NCI-H748 (cell line): ENCODE measurements around the gene CTSD.
"Not testable (repeated sequence)": the region's sequence is repeated elsewhere in the genome, so short reads cannot be mapped to it uniquely, and the experiment has no call there.

Source experiments
- DNase-seq: peaks from one replicate; lab custom pipeline; 2025; ENCODE audit not compliant: unreplicated experiment; lab: John Stamatoyannopoulos, UW

CTSD gene

DNA sequence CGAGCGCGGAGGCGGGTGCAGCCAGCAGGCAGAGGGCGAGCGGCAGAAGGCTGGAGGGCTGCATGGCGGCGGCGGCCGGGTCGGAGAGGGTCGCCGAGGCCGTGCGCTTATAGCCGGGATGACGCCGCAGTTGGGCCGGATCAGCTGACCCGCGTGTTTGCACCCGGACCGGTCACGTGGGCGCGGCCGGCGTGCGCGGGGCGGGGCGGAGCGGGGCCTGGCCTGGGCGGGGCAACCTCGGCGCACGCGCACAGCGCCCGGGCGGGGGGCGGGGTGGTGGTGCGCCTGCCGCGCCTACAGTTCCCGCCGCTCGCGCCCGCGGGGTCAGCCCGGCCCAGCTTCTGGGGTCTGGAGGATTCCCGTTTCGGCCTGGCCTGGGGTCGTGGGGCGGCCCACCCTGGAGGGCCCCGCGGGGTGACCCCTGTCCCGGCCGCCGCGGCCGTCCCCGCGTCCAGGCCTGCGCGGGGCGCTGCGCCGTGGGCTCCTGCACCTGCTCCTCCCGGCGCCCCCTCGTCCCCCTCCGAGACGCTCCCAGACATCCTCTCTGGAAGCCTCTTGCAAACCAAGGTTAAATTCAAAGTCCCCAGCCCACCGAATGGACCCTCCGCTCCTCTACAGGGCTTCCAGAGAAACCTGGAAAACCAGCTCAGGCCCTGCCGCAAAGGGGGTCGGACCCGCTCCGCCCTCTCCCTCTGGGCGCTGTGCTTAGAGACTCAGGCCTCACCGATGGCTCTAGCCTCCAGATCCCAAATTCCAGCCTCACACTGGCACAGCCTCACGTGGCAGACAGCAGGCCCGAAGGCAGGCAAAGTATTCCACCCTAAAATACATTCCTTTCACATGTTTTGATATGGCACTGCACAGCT lies at the start of gene CTSD:
CTSD (minus strand) TSS at position 132 of the 866 bp plus-strand sequence; CDS start at position 64, 68 bp downstream.
- DNase-seq: peak; percentile 81

DNA sequence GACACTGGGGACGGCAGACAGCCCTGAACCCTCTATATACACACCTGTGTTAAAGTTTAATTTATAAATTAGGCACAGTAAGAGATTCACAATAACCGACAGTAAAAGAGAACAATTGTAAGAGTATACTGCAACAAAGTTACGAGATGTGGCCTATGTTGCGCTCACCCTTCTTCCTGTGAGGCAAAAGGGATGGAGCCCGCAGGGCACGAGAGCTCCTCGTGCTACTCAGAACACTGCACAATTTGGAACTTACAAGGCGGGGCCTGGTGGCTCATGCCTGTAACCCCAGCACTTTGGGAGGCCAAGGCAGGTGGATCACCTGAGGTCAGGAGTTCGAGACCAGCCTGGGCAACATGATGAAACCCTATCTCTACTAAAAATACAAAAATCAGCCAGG lies 49.6 kb upstream of the CTSD start:
- DNase-seq: not testable (repeated sequence)

DNA sequence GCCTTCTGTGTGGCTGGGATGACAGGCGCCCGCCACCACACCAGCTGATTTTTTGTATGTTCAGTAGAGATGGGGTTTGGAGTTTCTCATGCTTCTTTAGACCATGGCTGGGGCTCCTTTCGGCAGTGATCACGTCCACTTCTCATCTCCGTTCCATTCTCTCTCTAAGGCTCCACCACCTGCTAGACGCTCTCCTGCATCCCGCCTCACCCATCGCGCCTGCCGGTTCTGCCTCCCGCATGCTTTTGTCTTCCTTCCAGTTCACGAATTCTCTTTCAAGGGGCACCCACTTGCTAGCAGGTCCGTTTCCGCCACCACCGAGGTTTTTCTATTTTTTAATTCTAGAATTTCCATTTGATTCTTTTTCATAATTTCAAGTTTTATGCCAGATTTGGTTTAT lies 49.1 kb upstream of the CTSD start:
- DNase-seq: no peak

DNA sequence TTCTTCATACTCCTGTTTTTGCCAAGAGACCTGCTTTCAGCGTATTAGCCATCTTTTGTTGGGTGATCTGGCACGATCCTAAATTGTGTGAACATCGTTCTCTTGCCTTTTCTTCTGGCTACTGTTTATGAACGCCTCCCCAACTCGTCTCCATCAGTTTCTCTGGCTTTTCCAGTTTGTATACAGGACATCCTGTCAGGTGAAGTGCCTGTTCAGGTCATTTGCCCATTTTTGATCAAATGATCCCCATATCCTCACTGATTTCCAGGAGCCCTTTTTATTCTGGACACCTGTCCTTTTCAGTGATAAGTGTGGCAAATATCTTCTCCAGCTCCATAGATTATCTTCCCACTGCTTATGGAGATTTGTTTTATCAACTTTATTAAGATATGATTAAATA lies 48.5 kb upstream of the CTSD start:
- DNase-seq: no peak

DNA sequence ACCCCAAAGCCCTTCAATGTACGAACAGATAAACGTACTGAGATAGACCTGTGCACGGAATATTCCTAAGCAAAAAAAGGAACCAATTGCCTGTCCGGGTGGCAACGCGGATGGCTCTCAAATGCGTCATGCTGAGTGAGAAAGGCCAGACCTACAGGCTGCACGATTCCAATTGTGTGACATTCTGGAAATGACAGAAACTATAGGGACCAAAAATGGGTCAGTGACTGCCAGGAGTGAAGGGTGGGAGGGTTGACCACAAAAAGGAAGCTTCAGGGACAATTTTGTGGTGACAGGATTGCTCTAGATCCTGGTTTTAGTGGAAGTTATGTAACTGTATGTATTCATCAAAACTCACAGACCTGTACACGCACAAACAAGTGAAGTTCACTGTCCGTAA lies 47.0 kb upstream of the CTSD start:
- DNase-seq: no peak

DNA sequence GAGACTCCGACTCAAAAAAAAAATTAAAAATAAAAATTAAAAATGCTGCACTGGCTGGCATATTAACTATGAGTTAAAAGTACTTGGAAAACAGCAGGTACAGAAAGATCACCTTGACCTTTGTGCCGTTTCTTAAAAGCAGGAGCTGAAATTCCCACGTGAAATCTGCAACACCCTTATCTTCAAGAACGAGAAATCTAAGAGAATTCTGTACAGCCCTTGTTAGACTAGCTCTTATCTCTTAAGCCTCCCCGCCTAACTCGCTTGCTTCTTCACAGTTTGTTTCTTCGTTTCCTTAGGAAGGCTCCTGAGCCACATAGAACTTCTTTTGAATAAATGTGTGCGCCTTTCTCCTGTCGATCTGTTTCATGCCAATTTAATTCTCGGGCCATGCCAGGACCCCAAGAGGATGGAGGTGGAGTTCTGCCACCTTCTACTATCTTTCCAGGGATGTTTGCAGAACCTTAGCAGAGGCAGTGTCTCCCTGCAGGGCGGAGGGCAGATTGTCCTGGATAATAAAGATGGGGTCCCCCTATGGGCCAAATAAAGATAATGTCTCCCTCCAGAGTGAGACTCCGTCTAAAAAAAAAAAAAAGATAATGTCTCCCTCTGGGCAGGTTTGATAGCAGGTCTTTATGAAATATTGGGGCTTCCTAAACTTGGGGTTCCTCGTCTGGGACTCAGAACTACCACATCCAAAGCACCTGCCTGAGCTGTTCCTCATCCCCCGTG lies 43.7 kb upstream of the CTSD start:
- DNase-seq: no peak

DNA sequence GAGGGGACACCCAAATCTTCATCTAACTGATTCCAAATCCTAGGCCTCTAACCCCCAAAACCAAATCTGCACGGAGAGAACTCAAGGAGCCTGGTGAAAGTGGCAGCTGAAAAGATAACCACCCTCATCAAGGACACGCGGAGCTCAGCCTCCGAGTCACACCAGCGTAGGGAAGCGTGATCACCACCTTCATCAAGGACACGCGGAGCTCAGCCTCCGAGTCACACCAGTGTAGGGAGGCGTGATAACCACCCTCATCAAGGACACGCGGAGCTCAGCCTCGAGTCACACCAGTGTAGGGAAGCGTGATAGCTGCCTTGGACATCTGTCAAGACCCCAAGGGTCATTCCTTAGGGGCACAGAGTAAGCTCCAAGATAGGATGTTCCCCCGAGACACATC lies 41.8 kb upstream of the CTSD start:
- DNase-seq: no peak

DNA sequence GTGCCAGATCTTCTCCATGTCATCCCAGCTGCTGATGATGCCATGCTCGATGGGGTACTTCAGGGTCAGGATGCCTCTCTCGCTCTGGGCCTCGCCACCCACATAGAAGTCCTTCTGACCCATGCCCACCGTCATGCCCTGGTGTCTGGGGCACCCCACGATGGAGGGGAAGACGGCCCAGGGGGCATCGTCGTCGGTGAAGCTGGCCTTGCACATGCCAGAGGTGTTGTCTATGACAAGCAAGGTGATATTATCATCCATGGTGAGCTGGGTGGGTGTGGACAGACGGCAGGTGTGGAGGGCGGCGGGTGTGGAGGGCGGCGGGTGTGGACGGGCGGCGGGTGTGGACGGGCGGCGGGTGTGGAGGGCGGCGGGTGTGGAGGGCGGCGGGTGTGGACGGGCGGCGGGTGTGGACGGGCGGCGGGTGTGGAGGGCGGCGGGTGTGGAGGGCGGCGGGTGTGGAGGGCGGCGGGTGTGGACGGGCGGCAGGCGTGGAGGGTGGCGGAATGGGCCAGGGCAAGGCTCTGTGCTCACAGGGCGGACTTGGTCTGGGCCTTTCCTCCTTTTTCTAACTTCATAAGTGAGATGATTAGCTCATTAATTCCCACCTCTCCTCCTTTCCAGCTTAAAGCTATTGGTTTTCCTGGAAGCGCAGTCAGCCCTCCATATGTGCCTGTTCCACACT lies 40.2 kb upstream of the CTSD start:
- not testable (repeated sequence) for DNase-seq

DNA sequence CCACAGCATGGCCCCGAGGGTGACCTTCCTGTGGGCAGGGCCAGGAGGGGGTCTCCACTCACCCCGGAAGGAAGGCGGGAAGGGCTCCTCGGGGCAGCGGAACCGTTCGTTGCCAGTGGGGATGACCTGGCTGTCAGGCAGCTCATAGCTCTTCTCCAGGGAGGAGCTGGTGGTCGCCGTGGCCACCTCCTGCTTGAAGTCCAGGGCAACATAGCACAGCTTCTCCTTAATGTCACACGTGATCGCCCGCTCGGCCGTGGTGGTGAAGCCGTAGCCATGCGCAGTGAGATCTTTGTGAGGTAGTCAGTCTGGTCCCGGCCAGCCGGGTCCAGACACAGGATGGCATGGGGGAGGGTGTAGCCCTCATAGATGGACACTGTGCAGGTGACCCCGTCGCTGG lies 39.5 kb upstream of the CTSD start:
- no peak for DNase-seq

DNA sequence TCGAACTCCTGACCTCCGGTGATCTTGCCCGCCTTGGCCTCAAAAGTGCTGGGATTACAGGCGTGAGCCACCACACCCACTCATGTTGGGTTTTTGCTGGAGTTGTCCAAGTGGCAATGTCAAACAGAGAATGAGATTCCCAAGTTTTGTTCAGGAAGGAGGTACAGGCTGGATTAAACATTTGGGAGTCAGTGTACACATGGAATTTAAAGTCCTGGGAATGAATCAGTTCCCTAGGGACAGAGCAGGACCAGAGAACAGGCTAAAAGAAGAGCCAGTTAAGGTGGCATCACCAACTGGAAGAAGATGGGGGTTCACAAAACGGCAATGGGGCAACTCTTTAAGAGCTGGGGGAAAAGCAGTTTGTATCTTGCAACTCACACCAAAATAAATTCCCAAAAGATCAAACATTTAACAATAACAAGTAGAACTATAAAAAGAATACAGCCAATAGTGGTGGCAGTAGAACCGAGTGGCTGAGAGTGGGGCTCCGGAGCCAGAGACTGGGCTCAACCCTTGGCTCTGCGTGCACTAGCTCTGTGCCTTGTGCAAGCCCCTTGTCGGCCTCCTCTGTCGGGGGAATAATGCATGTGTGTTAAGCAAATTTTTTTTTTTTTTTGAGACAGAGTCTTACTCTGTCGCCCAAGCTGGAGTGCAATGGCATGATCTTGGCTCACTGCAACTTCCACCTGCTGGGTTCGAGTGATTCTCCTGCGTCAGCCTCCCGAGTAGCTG lies 33.8 kb upstream of the CTSD start:
- no peak for DNase-seq

DNA sequence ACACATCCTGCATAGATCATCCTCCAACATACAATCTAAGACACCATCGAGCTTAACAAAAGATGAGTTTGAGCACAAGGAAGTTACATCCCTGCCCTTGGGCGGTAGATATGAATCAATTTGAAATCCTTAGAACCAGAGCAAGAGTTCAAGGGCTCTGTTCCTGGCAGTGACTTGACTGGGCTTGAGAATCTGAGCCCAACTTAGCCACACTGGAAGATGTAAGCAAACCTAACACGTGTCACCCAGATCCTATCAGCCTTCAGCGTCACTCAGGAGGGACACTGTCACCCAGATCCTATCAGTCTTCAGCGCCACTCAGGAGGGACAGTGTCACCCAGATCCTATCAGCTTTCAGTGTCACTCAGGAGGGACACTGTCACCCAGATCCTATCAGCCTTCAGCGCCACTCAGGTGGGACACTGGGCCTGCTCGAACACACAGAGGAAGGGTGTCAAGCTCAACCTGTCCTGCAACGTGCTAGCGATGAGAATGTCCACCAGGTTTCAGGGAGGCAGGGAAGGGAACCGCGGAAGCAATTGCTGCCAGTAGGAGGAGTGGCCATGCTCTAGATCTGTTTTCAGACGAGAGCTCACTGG lies 32.8 kb upstream of the CTSD start:
- DNase-seq: no peak

DNA sequence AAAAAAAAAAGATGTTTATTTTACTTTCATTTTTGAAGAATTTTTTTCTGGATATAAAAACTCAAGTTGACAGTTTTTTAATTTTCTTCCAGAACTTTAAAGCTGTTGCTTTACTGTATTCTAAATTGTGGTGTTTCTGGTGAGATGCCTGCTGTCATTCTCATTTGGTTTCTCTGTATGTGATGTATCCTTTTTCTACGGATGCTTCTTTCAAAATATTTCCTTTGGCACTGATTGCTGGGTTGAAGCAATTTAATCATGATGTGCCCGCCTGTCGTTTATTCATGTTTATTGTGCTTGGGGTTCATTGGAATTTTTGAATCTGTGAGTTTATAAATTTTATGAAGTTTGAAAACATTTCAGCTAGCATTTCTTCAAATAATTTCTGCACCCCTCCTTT lies 29.4 kb upstream of the CTSD start:
- no peak for DNase-seq

DNA sequence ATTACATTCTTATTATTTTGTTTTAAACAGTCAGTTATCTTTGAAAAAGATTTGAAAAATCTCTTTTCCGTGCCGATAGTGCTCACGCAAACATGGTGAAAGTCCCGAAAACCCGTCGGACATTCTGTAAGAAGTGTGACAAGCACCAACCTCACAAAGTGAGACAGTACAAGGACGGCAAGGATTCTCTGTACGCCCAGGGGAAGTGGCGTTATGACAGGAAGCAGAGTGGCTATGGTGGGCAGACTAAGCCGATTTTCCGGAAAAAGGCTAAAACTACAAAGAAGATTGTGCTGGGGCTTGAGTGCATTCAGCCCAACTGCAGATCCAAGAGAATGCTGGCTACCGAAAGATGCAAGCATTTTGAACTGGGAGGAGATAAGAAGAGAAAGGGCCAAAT lies 28.7 kb upstream of the CTSD start:
- DNase-seq: no peak

DNA sequence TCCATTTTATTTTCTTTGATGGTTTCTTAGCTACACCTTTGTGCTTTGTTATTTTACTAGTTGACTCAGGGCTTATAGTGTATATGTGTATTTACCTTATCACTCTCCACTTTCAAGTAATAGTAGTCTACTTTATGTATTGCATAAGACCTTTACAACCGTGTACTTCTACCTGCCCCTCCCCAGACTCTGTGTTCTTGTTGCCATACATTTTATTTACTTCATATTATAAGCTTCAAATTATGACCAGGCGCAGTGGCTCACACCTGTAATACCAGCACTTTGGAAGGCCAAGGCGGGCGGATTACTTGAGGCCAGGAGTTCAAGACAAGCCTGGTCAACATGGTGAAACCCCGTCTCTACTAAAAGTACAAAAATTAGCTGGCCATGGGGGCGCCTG lies 28.2 kb upstream of the CTSD start:
- no peak for DNase-seq

DNA sequence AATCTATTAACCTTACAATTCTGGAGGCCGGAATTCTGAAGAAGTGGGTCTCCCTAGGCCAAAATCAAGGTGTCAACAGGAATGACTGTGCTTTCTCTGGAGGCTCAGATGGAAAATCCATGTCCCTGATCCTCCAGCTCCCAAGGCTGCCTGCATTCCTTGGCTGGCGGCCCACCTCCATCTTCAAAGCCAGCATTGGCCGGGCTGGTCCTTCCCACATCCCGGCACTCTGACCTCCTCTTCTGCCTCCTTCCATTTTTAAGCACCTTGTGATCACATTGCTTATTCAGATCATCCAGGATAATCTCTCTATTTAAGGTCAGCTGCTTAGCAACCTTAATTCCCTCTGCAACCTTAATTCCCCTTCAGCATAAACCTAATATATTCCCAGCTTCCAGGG lies 22.7 kb upstream of the CTSD start:
- DNase-seq: no peak

DNA sequence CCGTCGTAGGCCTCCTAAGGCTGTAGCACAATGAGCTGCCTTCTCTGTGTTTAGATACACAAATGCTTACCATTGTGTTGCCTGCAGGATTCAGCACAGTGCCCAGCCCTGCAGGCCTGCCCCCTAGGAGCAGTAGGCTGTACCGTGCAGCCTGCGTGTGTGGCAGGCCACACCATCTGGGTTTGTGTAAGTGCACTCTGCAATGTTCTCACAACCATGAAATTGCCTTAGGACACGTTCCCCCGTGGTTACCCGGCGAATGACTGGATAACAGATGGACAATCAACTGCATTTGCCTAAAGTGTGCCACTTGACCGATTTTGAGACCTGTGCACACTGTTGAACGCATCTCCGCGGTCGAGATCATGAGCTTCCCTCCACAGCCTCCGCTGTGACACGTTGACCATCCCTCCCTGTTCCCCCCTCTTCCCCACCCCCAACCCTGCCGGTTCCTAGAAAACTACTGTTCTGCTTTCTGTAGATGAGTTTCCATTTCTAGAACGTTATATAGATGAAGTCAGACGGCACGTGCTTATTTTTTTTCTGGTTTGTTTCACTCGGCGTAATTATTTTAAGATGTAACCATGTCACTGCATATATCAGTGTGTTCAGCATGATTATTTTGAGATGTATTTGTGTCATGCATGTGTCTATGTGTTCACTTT lies 22.2 kb upstream of the CTSD start:
- DNase-seq: no peak

DNA sequence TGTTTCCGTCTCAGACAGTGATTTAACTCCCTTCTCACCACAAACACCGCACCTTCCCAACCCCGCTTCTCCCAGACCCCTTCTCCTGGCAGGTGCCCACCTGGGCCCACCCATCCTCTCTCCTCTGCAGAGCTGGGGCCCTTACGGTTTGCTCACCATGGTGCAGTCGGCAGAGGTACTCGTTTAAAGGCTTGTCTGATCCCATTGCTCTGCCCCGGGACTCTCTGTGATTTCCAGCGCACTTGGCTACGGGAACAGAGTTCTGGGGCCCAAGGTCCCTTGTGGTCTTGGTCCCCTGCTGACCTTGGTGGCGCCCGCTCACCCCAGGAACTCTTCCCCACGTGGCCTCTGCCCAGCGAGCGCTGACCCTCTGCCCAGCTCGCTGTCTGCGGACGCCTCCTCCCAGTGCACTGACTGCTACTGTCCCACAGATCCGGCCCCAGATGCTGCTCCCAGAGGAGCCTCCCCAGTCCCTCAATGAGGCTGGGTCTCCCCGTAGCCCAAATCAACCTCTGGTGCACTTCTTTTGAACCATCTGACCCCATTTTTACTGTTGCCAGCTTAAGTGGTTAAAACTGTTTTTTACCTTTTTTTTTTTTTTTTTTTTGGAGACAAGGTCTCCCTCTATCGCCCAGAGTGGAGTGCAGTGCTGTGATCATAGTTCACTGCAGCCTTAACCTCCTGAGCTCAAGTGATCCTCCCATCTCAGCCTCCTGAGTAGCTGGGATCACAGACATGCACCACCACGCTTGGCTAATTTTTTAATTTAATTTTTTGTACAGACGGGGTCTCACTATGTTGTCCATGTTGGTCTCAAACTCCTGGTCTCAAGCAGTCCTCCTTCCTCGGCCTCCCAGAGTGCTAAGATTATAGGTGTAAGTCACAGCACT lies 21.3 kb upstream of the CTSD start:
- no peak for DNase-seq

DNA sequence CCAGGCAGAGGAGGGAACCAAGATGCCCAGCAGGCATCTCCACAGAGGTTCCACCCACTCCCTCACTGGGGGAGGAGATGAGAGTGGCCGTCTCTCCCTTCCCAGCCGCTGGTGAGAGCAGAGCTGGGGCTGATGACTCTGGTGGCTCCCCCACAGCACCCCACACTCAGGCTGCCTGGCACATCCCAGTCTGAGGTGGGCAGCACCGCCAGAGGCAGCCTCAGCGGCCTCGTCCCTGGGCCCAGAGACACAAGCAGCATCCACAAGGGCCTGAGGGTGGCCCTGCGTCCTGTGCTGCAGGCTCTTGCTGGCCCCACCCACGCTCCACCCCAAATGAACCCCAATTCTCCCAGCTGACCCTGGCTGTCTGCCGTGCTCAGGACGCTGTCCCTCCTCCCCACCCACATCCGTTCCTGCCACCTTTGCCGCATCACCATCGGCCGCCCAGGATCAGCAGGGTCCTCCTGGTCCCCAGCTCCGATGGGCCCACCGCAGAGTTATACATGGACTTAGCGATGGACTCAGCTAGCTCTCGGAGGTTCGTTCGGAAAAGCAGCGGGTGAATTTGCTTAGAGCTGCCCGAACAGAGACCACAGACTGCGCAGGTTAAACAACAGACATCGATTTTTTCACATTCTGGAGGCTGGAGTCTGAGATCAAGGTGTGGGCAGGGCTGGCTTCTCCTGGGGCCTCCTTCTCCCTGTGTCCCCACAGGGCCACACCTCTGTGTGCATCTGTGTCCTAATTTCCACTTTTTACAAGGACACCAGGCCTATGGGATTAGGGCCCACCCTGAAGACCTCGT lies 20.2 kb upstream of the CTSD start:
- DNase-seq: no peak
